Measurements from ENCODE around the gene TMEM132D. TPM values are rescaled to one million over a fixed set of nuclear protein-coding genes. Genes with fewer than 3 reads are reported as not detected.

The TMEM132D gene
- total and polyA plus RNA-seq, 2 of the 4 experiments (the other 2 are of a cell fraction) = not detected

- Histone ChIP-seq H3K9me3 (ENCODE audit: control insufficient read depth, insufficient read depth, low read length) (peaks cover 24% of the 10 kb centered on the region), H3K27me3 (ENCODE audit: control insufficient read depth, insufficient read depth, low read length) (no peaks in the 10 kb centered on the region), H3K9ac (ENCODE audit: low read depth, low read length) (no peak overlapping the region), H3K4me2 (ENCODE audit: low read depth, low read length) (no peak overlapping the region), H3K18ac (ENCODE audit: low read depth, low read length) (no peak overlapping the region), H3K23ac (ENCODE audit: low read depth, low read length) (no peak overlapping the region), H3K27ac (ENCODE audit: insufficient read depth, low read length) (no peak overlapping the region), H3K4me1 (ENCODE audit: control insufficient read depth, insufficient read depth, low read length) (no peaks in the 10 kb centered on the region), H3K9me1 (ENCODE audit: insufficient read depth, low read length) (no peaks in the 10 kb centered on the region), H2AFZ (replicated peaks; ENCODE audit: low read length, poor library complexity) (no peak overlapping the region), H3K4me3 (ENCODE audit: insufficient read depth, low read depth, low read length) (no peak overlapping the region), H4K5ac (ENCODE audit: low read depth, low read length) (no peak overlapping the region), H2BK20ac (ENCODE audit: low read depth, low read length) (no peak overlapping the region), H2BK5ac (ENCODE audit: low read depth, low read length, poor library complexity, severe bottlenecking) (no peak overlapping the region), H3K4ac (ENCODE audit: low read depth, low read length) (no peak overlapping the region), H2BK120ac (ENCODE audit: low read depth, low read length) (no peak overlapping the region), H3K36me3 (ENCODE audit: control insufficient read depth, insufficient read depth, low read length) (no peaks in the 10 kb centered on the region), H2BK15ac (ENCODE audit: low read depth, low read length) (no peak overlapping the region), H3K56ac (ENCODE audit: extremely low read depth, insufficient read depth, low read length) (no peak overlapping the region), H2AK9ac (replicated peaks; ENCODE audit: low read depth, low read length, poor library complexity) (no peak overlapping the region), H4K8ac (ENCODE audit: low read depth in 2 of 2, low read length in 2 of 2) (no peak overlapping the region), H4K20me1 (ENCODE audit: insufficient read depth, low read length) (no peaks in the 10 kb centered on the region), H4K91ac (ENCODE audit: insufficient read depth, low read depth, low read length) (no peak overlapping the region), H3K79me1 (ENCODE audit: low read depth in 1 of 2, low read length in 2 of 2) (no peaks in the 10 kb centered on the region), H2AK5ac (ENCODE audit: low read depth, low read length) (no peak overlapping the region), H3K14ac (replicated peaks; ENCODE audit: low read depth, low read length) (no peak overlapping the region)
- WGBS, 2 experiments (ENCODE audit: extremely low coverage in 2 of 2, insufficient read length in 1 of 2) = no CpG with 5 or more reads among the region's 13 CpGs
- in situ Hi-C loops (cut with MboI; ENCODE audit: low sequenced_read_pairs) = no loop called here
- TF ChIP-seq USF2 (IDR thresholded peaks at IDR 0.05; ENCODE audit: low read depth, low read length) (no peak), SMC3 (IDR thresholded peaks at IDR 0.05; ENCODE audit: low read depth, low read length) (no peak), MXI1 (IDR thresholded peaks at IDR 0.05; ENCODE audit: borderline replicate concordance, low read depth, low read length) (no peak), MAFK (IDR thresholded peaks at IDR 0.05; ENCODE audit: low read depth, low read length) (no peak)
- intact Hi-C loops (cut with micrococcal nuclease) = no loop called here
- ChIA-PET CTCF (no interaction called here), POLR2A (ENCODE audit: unreplicated experiment) (no interaction called here)
- dilution Hi-C loops (cut with HindIII; ENCODE audit: low sequenced_read_pairs, unreplicated experiment) = no loop called here
- ATAC-seq (ENCODE audit: low read depth) = no peak
- BruUV-seq (replicated peaks) = no TSS peak
- no peak for DNase-seq
Measured at GRCh38 chr12:129873111-129873832, 30.6 kb downstream of the TMEM132D start.
